ENCODE measurements around the gene INF2. TPM values are rescaled to one million over a fixed set of nuclear protein-coding genes. Genes with fewer than 3 reads are reported as not detected.

INF2 gene
- total RNA-seq, 2 experiments from 2014 or later, result 62.8 to 64.9 TPM

- CTCF ChIA-PET, result no interaction called here
- POLR2A ChIA-PET, result no interaction called here
Observed at GRCh38 chr14:104685216-104685997, 4.0 kb upstream of the INF2 start.

- ChIA-PET CTCF (no interaction called here), POLR2A (no interaction called here)
Observed at GRCh38 chr14:104685998-104686610, 3.3 kb upstream of the INF2 start.

DNA sequence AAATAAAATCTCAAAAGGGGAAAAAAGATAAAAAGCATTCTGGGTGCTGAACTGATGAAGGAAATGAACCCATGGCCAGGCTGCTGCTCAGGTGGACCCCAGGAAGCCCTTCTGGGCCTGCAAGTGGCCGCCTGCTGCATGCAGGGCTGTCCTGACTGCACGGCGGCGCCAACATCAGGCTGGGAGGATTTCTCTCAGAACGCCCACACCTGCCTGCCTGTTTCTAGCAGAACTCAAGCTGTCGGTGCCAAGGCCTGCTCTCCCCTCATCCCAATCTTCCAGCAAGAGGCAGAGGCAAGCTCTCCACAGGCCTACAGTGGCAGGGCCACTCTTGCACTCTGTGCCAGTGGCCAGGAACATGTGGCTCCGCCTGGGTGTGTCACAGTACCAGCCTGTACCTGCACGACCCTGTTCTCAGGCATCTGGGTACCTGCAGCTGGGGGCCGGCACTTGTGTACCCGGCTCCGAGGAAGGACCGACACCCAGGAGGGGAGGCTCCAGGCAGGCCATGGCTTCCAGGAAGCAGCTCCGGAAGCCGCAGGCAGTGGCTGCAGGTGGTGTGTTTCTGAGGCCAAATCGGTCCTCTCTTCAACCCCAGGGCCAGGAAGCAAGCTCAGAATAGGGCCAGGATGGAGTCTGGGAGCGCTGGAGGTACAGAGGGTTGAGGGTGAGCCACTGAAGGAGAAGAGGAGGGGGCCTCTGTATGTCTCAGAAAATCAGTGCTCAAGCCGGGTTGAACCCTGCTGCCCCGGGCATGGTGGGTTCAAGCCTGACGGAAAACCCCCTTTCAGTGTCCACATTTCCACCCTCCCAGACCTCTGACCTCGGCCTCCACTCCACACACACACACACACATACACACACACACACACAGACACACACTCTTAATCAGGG lies 2.5 kb upstream of the INF2 start:
- POLR2A ChIA-PET, result no interaction called here
- CTCF ChIA-PET, result interaction anchor here (1.2 to 2.1 kb wide), 2 partner anchors 9 to 37 kb away, joined by 5 to 7 read pairs; partner anchors contain the start of gene ADSS1

DNA sequence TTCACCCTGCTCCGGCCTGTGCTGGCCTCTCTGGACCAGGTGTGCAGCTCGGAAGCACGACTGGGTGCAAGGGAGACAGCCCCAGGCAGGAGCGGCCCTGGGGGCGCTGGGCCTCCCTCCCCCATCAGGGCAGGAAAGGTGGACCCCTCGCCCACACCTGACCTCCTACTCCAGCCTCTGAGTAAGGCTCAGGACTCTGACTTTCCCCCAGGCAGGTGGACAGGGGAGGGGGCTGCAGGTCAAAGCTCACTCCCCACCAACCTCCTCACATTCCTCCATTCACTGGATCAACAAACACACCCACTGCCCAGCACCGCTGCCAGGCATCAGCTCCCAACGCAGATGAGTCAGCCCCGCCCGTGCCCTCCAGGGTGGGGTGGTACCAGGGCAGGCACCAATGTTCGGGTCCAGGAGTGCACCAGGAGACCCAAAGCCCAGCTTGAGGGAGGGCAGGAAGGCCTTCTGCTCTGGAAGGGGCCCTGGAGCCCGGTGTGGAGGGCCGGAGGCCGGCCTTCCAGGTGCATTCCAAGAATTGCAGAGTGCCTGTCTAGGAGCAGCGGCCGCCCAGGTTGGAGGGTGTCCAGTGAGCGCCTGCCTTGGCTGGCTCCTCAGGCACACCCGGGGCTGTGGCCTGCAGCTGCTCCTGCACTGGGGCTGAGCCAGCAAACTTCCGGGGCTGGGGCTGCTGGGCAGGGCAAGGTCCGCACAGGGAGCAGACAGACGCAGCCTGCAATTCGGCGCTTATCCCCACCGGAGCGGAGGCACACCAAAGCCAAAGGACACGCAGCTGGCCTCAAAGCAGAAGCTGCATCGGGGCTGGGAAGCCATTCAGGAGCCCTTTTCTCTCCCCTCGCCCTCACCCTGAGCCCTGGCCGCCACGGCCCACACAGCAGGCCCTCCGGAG lies 1.6 kb upstream of the INF2 start:
- POLR2A ChIA-PET, result interaction anchor here (0.8 kb wide), 1 partner anchor 11 kb away, joined by 4 read pairs; no protein-coding TSS in a partner anchor
- CTCF ChIA-PET, result interaction anchor here (1.2 to 2.1 kb wide), 2 partner anchors 10 to 36 kb away, joined by 5 to 7 read pairs; partner anchors contain the start of gene ADSS1

GRCh38 chr14:104688505-104689108 lies 811 bp upstream of the INF2 start:
- CTCF ChIA-PET, result interaction anchor here (2.1 kb wide), 1 partner anchor 11 kb away, joined by 7 read pairs; no protein-coding TSS in a partner anchor
- POLR2A ChIA-PET, result interaction anchor here (0.6 kb wide), 1 partner anchor 808 kb away, joined by 3 read pairs; no protein-coding TSS in a partner anchor

DNA sequence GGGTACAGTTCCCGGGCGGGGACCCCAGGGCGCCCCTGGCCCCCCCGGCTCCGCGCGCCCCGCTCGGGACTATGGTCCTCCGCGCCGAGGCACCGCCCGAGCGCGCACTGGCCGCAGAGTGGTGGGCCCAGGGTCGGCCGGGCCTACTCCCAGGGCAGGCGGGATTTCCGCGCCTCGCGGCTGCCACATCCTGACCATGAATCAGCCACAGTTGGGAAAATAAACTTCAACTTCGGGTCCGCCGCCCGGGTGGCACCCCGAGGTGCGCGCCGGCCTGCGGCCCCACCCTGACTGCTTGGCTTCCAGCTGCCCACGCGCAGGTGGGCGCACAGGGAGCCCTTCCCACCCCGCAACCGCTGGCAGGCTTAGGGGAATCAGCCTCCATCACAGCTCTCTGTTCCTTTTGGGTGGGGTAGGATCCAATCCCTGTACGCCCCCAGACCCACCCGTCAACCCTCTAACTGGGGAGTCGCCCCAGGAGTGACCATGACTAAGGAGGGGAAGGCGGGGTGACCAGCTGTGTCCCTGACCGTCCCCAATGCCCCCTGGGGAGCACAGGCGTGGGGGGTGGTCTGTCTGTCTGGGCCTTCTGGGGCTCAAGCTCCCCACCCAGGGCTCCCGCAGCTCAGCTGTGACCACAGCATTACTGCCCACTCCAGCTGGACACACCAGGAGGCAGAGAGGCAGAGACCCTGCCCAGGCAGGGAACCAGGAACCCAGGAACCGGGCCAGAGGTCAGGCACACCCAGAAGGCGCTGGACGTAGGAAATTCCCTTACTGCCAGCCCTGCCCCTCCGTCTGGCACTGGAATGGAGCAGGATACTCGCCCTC lies 678 bp downstream of the INF2 start:
- ChIA-PET CTCF (interaction anchor here (0.7 to 1.2 kb wide), 3 partner anchors 13 to 79 kb away, joined by 3 read pairs; partner anchors contain the start of gene SIVA1), POLR2A (interaction anchor here (0.5 to 1.9 kb wide), 3 partner anchors 12 to 191 kb away, joined by 3 to 7 read pairs (median 7); no protein-coding TSS in a partner anchor)

DNA sequence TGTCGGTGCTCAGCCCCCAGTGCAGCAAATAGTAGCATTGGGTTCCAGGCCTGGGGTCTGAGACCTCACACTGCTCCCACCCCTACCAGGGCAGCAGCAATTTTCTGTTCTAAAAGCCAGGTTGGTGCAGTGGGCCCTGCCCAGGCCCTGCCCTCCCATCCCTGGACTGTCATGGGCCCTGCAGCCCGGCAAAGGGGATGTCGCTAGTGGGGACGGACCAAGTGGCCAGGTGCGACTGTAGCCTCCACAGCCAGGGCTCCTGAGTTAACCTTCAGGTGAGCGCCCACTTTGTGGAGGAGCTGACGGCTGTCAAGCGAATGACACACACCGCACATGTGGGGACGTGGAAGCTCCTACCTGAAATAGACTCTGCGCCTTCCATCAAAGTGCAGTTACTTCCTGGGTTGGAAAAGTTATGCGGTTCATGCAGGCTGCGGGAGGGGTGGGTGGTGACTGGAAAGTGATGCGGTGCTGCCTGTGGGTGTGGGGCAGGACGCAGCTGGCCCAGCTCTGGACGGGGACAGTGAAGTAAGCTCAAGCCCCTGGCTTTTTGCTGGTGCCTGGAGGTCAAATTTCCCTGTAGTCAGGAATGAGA lies 1.5 kb downstream of the INF2 start:
- ChIA-PET CTCF (interaction anchor here (1.0 to 1.4 kb wide), 3 partner anchors 9 to 61 kb away, joined by 3 read pairs; partner anchors contain the start of gene SIVA1), POLR2A (interaction anchor here (1.9 kb wide), 1 partner anchor 14 kb away, joined by 7 read pairs; no protein-coding TSS in a partner anchor)

- ChIA-PET POLR2A (interaction anchor here (1.9 kb wide), 1 partner anchor 14 kb away, joined by 7 read pairs; no protein-coding TSS in a partner anchor), CTCF (interaction anchor here (1.2 to 1.4 kb wide), 2 partner anchors 9 to 61 kb away, joined by 3 read pairs; partner anchors contain the start of gene SIVA1)
Observed at GRCh38 chr14:104691546-104692260, 2.3 kb downstream of the INF2 start.

DNA sequence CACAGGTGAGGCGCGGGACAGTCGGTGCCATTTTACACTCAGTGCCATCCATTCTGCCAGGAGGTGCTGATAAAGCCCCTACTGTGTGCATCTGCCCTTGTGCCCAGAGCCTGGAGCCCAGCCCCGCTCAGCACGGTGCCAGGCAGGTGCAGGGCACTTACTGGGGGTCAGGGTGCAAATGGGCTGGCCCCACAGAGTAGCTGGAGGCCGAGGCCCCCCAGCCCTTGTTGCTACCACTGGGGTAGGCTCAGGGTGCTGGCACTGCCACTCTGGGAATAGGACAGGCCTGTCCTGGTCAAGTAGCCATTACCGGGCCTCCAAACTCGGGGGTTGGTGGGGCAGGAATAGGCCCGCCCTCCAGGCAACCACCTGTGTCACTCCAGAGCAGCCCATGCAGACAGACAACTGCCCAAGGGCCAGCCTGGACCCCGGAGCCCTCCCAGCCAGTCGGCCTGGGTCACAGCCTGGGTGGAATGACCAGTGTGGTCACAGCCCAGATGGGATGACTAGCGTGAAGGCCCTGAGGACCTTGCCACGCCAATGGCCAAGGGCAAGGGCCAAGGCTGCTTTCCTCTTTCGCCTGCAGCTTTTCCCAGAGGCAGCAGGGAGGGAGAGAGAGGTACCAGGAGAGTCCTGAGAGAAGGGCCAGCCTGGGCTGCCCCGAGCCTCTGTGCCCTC lies 3.0 kb downstream of the INF2 start:
- POLR2A ChIA-PET, result interaction anchor here (1.9 kb wide), 1 partner anchor 15 kb away, joined by 7 read pairs; no protein-coding TSS in a partner anchor
- CTCF ChIA-PET, result interaction anchor here (1.4 kb wide), 1 partner anchor 8 kb away, joined by 3 read pairs; no protein-coding TSS in a partner anchor

- POLR2A ChIA-PET, result interaction anchor here (0.7 kb wide), 1 partner anchor 80 kb away, joined by 4 read pairs; no protein-coding TSS in a partner anchor
- CTCF ChIA-PET, result no interaction called here
Observed at GRCh38 chr14:104692939-104693315, 3.5 kb downstream of the INF2 start.

- CTCF ChIA-PET, result interaction anchor here (1.2 to 2.4 kb wide), 2 partner anchors 15 to 16 kb away, joined by 3 to 7 read pairs; no protein-coding TSS in a partner anchor
- POLR2A ChIA-PET, result interaction anchor here (0.7 kb wide), 1 partner anchor 81 kb away, joined by 4 read pairs; no protein-coding TSS in a partner anchor
Observed at GRCh38 chr14:104693482-104694431, 4.3 kb downstream of the INF2 start.

GRCh38 chr14:104694475-104694950 lies 5.1 kb downstream of the INF2 start:
- POLR2A ChIA-PET, result no interaction called here

GRCh38 chr14:104694991-104695659 lies 5.7 kb downstream of the INF2 start:
- ChIA-PET POLR2A (interaction anchor here (0.7 to 0.8 kb wide), 2 partner anchors 18 to 58 kb away, joined by 3 read pairs; partner anchors contain the start of gene SIVA1), CTCF (interaction anchor here (1.0 to 2.4 kb wide), 3 partner anchors 14 to 44 kb away, joined by 3 to 7 read pairs (median 3); no protein-coding TSS in a partner anchor)

More at GRCh38 chr14:104694475-104694950, 5.1 kb downstream of the INF2 start:
- CTCF ChIA-PET, result interaction anchor here (1.0 to 2.4 kb wide), 3 partner anchors 15 to 43 kb away, joined by 3 to 7 read pairs (median 3); no protein-coding TSS in a partner anchor

All from activated CD8-positive, alpha-beta memory T cell treated with anti-CD3 and anti-CD28 coated beads for 36 hours (primary cell).